ENCODE results near the gene PGBD5. TPM values are rescaled to one million over a fixed set of nuclear protein-coding genes. Genes with fewer than 3 reads are reported as not detected.

PGBD5 gene
- total and polyA plus RNA-seq, 2 experiments from 2014 or later = 0.82 to 2.4 TPM

GRCh38 chr1:230339033-230339432 lies 87.1 kb downstream of the PGBD5 start:
- Histone ChIP-seq H3K4me3 (no peak overlapping the region), H3K27ac (no peak overlapping the region), H3K4me2 (no peak overlapping the region), H2AFZ (no peak overlapping the region), H4K20me1 (ENCODE audit: insufficient read depth, poor library complexity, severe bottlenecking) (no peaks in the 10 kb centered on the region), H3K36me3 (replicated peaks; ENCODE audit: insufficient read depth, low read depth) (no peaks in the 10 kb centered on the region), H3K27me3 (no peaks in the 10 kb centered on the region), H3K9me3 (ENCODE audit: low read depth) (no peaks in the 10 kb centered on the region), H3K9me2 (replicated peaks; ENCODE audit: insufficient read depth) (no peaks in the 10 kb centered on the region), H3K79me2 (no peaks in the 10 kb centered on the region), H3K4me1 (ENCODE audit: insufficient read depth) (no peaks in the 10 kb centered on the region)
- no peak for DNase-seq (ENCODE audit: low spot score)
- TF ChIP-seq EZH2phosphoT487 (IDR thresholded peaks at IDR 0.05; ENCODE audit: low read depth, severe bottlenecking, unreplicated experiment) = no peak
- TF ChIP-seq EZH2 (IDR thresholded peaks at IDR 0.05; ENCODE audit: borderline replicate concordance) = no peak
- TF ChIP-seq CTCF (IDR thresholded peaks at IDR 0.05; ENCODE audit: poor library complexity) = no peak
- 89% methylated on average over 8 of the region's 8 CpGs for WGBS (ENCODE audit: low lambda C conversion rate, missing lambda C conversion rate)

- Histone ChIP-seq H3K79me2 (no peaks in the 10 kb centered on the region), H3K9me2 (replicated peaks; ENCODE audit: insufficient read depth) (no peaks in the 10 kb centered on the region), H3K9me3 (ENCODE audit: low read depth) (no peaks in the 10 kb centered on the region), H3K4me1 (ENCODE audit: insufficient read depth) (no peaks in the 10 kb centered on the region), H2AFZ (no peak overlapping the region), H3K4me3 (no peak overlapping the region), H3K36me3 (replicated peaks; ENCODE audit: insufficient read depth, low read depth) (no peaks in the 10 kb centered on the region), H3K27me3 (no peaks in the 10 kb centered on the region), H4K20me1 (ENCODE audit: insufficient read depth, poor library complexity, severe bottlenecking) (no peaks in the 10 kb centered on the region), H3K4me2 (no peak overlapping the region), H3K27ac (no peak overlapping the region)
- TF ChIP-seq CTCF (IDR thresholded peaks at IDR 0.05; ENCODE audit: poor library complexity) (no peak), EZH2 (IDR thresholded peaks at IDR 0.05; ENCODE audit: borderline replicate concordance) (no peak), EZH2phosphoT487 (IDR thresholded peaks at IDR 0.05; ENCODE audit: low read depth, severe bottlenecking, unreplicated experiment) (no peak)
- 96% methylated on average over 5 of the region's 5 CpGs for WGBS (ENCODE audit: low lambda C conversion rate, missing lambda C conversion rate)
- DNase-seq (ENCODE audit: low spot score) = no peak
Measured at GRCh38 chr1:230337266-230337665, 88.9 kb downstream of the PGBD5 start.

GRCh38 chr1:230335861-230336522 lies 90.1 kb downstream of the PGBD5 start:
- H3K27ac ChIP-seq = no peak overlapping the region
- H3K9me3 ChIP-seq (ENCODE audit: low read depth) = no peaks in the 10 kb centered on the region
- 76% methylated on average over 12 of the region's 12 CpGs for WGBS (ENCODE audit: low lambda C conversion rate, missing lambda C conversion rate)
- no peak overlapping the region for H3K4me3 ChIP-seq
- peak; percentile 37 for DNase-seq (ENCODE audit: low spot score)
- TF ChIP-seq CTCF (IDR thresholded peaks at IDR 0.05; ENCODE audit: poor library complexity) = no peak
- H4K20me1 ChIP-seq (ENCODE audit: insufficient read depth, poor library complexity, severe bottlenecking) = no peaks in the 10 kb centered on the region
- H3K4me1 ChIP-seq (ENCODE audit: insufficient read depth) = no peaks in the 10 kb centered on the region
- no peaks in the 10 kb centered on the region for H3K79me2 ChIP-seq
- no peak overlapping the region for H2AFZ ChIP-seq
- no peaks in the 10 kb centered on the region for H3K9me2 ChIP-seq (replicated peaks; ENCODE audit: insufficient read depth)
- H3K4me2 ChIP-seq = no peak overlapping the region
- no peaks in the 10 kb centered on the region for H3K36me3 ChIP-seq (replicated peaks; ENCODE audit: insufficient read depth, low read depth)
- H3K27me3 ChIP-seq = no peaks in the 10 kb centered on the region

GRCh38 chr1:230334447-230334837 lies 91.7 kb downstream of the PGBD5 start:
- DNase-seq (ENCODE audit: low spot score) = no peak
- Histone ChIP-seq H4K20me1 (ENCODE audit: insufficient read depth, poor library complexity, severe bottlenecking) (no peaks in the 10 kb centered on the region), H2AFZ (no peak overlapping the region), H3K9me3 (ENCODE audit: low read depth) (no peaks in the 10 kb centered on the region), H3K27me3 (no peaks in the 10 kb centered on the region), H3K4me2 (no peak overlapping the region), H3K27ac (no peak overlapping the region), H3K4me3 (no peak overlapping the region), H3K79me2 (no peaks in the 10 kb centered on the region), H3K36me3 (replicated peaks; ENCODE audit: insufficient read depth, low read depth) (no peaks in the 10 kb centered on the region), H3K9me2 (replicated peaks; ENCODE audit: insufficient read depth) (no peaks in the 10 kb centered on the region), H3K4me1 (ENCODE audit: insufficient read depth) (no peaks in the 10 kb centered on the region)
- WGBS (ENCODE audit: low lambda C conversion rate, missing lambda C conversion rate) = 88% methylated on average over 3 of the region's 3 CpGs
- TF ChIP-seq CTCF (IDR thresholded peaks at IDR 0.05; ENCODE audit: poor library complexity) (no peak), EZH2phosphoT487 (IDR thresholded peaks at IDR 0.05; ENCODE audit: low read depth, severe bottlenecking, unreplicated experiment) (no peak), EZH2 (IDR thresholded peaks at IDR 0.05; ENCODE audit: borderline replicate concordance) (no peak)
